ENCODE data around the gene MIB1.
A peak's percentile ranks its signal among the peaks of the same experiment; 100 is the strongest.

Gene MIB1

DNA sequence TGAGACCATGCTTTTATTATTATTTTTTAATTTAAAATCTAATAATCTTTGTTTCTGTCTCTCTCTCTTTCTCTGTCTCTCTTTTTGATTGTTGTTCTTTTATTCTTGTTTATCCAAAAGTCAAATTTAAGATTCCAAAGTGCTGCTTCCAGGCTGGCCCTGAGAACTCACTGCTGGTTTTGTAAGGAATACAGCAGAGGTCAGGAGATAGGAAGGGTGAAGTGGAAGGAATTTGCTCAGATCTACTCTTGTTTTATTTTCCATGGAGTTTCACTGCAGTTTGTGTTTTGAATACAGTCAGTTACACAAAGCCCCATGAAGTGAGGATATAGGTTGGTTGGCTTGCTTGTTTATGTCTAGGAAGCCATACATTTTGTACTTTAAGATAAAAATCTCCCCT, 168.1 kb downstream of the MIB1 start:
- TF ChIP-seq ZNF384 (IDR thresholded peaks at IDR 0.05) (no peak), LEF1 (IDR thresholded peaks at IDR 0.05; ENCODE audit: borderline replicate concordance) (no peak), TARDBP (IDR thresholded peaks at IDR 0.05) (no peak), SUZ12 (IDR thresholded peaks at IDR 0.05) (no peak)
- POLR2A ChIA-PET, result no interaction called here
- CTCF ChIA-PET, result no interaction called here
- DNase-seq (ENCODE audit: extremely low spot score), result no peak

DNA sequence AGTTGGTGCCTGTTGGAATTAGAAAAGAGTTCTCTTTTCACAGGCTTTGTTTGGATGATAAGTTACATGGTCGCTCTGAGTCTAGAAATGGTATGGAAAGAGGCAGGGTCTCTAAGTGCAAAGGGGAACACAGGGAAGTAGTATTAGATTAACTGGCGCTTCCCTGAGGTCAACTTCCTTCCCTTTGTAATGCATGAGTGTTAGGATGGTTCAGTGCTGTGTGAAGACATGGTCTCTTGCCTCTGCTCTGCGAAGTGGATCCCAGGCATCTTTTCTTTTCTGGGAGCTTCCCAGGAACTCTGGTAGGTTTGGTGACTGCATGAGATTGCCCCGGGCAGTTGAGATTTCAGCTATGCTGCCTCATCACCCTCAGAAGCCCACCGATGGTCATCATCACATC, 170.3 kb downstream of the MIB1 start:
- TF ChIP-seq FOXA1 (IDR thresholded peaks at IDR 0.05), result no peak
- no peak for TF ChIP-seq PKNOX1 (IDR thresholded peaks at IDR 0.05)
- TF ChIP-seq SUZ12 (IDR thresholded peaks at IDR 0.05), result no peak
- no peak for TF ChIP-seq FOXK2 (IDR thresholded peaks at IDR 0.05)
- TF ChIP-seq NFRKB (IDR thresholded peaks at IDR 0.05), result no peak
- no peak for TF ChIP-seq LEF1 (IDR thresholded peaks at IDR 0.05; ENCODE audit: borderline replicate concordance)
- TF ChIP-seq SP1 (IDR thresholded peaks at IDR 0.05), result no peak
- TF ChIP-seq ARNT (IDR thresholded peaks at IDR 0.05), result no peak
- no peak for TF ChIP-seq L3MBTL2 (conservative IDR thresholded peaks at IDR 0.05)
- no peak for TF ChIP-seq HDGF (IDR thresholded peaks at IDR 0.05; ENCODE audit: borderline replicate concordance)
- no peak for TF ChIP-seq CTBP1 (IDR thresholded peaks at IDR 0.05; ENCODE audit: borderline replicate concordance)
- TF ChIP-seq BHLHE40 (IDR thresholded peaks at IDR 0.05; ENCODE audit: borderline replicate concordance), result no peak
- no peak for TF ChIP-seq ELF4 (IDR thresholded peaks at IDR 0.05)
- no peak for TF ChIP-seq FOXM1 (IDR thresholded peaks at IDR 0.05; ENCODE audit: borderline replicate concordance)
- no peak for TF ChIP-seq TARDBP (IDR thresholded peaks at IDR 0.05)
- ChIA-PET CTCF (no interaction called here), POLR2A (no interaction called here)
- DNase-seq (ENCODE audit: extremely low spot score), result no peak

DNA sequence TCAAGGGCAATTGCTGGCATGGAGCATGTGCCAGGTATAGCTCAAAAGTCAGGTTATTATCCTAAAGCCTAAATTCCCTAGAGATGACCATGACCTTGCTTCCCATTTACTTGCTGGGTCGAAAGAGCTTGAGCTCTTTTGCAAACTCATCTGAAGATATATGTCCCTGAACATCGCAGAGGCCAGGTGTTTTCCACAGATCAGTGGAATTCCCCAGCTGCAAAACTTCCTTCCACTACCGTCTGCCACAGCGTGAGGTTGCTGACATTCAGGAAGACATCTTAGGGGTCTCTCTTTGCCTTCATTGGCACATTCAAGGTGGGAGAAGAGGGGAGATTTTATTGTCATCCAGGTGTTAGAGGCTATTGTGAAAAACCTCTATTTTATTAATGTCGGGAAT, 171.0 kb downstream of the MIB1 start:
- ChIA-PET CTCF (no interaction called here), POLR2A (no interaction called here)
- DNase-seq (ENCODE audit: extremely low spot score), result no peak
- no peak for TF ChIP-seq SP1 (IDR thresholded peaks at IDR 0.05)
- no peak for TF ChIP-seq BHLHE40 (IDR thresholded peaks at IDR 0.05; ENCODE audit: borderline replicate concordance)
- TF ChIP-seq LEF1 (IDR thresholded peaks at IDR 0.05; ENCODE audit: borderline replicate concordance), result no peak
- TF ChIP-seq SUZ12 (IDR thresholded peaks at IDR 0.05), result no peak
- no peak for TF ChIP-seq ARNT (IDR thresholded peaks at IDR 0.05)
- no peak for TF ChIP-seq NFRKB (IDR thresholded peaks at IDR 0.05)
- no peak for TF ChIP-seq HDGF (IDR thresholded peaks at IDR 0.05; ENCODE audit: borderline replicate concordance)
- TF ChIP-seq PKNOX1 (IDR thresholded peaks at IDR 0.05), result no peak
- TF ChIP-seq TARDBP (IDR thresholded peaks at IDR 0.05), result no peak
- TF ChIP-seq ZNF384 (IDR thresholded peaks at IDR 0.05), result no peak
- no peak for TF ChIP-seq FOXK2 (IDR thresholded peaks at IDR 0.05)
- TF ChIP-seq FOXA1 (IDR thresholded peaks at IDR 0.05), result no peak
- no peak for TF ChIP-seq L3MBTL2 (conservative IDR thresholded peaks at IDR 0.05)

DNA sequence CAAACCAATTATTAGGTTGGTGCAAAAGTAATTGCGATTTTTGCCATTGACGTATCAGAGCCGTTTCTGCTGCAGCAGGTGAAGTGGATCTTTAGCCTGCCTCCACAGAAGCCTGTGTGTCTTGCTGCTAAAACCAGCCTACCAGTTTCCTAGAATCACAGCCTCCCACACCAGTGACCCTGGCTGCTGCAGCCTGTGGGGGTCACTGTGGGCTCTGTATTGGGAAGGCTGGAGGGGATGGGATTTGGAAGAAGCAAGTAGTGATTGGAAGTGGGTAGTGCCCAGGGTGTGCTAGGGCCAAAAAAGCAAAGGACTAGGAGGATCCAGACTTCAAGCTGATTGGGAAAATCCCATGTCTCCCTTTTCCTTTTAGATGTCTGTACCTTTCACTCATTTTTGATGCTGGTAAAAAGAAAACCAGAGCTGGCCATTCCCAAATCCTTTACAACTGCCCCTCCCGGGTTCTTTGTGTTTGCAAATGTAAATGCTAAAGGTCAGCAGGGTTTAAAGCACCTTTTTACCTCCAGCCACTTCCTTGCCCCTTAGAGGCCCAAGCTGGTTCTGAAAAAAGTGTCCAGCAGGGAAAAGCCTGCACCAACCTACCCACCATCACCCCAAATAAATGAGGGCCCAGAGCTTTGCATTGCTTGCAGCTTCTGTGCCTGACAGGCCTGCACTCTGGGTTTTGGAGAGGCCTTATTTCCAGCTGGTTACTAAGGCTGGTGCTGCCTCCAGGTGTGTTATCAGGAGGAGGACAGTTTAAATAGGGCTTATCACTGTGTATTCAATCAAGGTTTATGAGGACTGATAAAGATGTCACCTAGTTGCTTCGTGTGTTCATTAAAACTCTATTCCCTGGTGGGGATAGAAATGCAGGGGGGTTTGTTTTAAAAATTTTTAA, 172.0 kb downstream of the MIB1 start:
- no peak for DNase-seq (ENCODE audit: extremely low spot score)
- ChIA-PET CTCF (interaction anchor here (0.7 to 1.0 kb wide), 2 partner anchors 9 to 11 kb away, joined by 3 to 4 read pairs; no protein-coding TSS in a partner anchor), POLR2A (no interaction called here)
- TF ChIP-seq L3MBTL2 (conservative IDR thresholded peaks at IDR 0.05) (no peak), FOXA1 (IDR thresholded peaks at IDR 0.05) (no peak), NFRKB (IDR thresholded peaks at IDR 0.05) (no peak), FOXK2 (IDR thresholded peaks at IDR 0.05) (no peak), FOXM1 (IDR thresholded peaks at IDR 0.05; ENCODE audit: borderline replicate concordance) (no peak), ZNF384 (IDR thresholded peaks at IDR 0.05) (no peak), ELF4 (IDR thresholded peaks at IDR 0.05) (no peak), SP1 (IDR thresholded peaks at IDR 0.05) (no peak)

- ChIA-PET POLR2A (no interaction called here), CTCF (no interaction called here)
- TF ChIP-seq PKNOX1 (IDR thresholded peaks at IDR 0.05), result no peak
- peak; percentile 78 for TF ChIP-seq ZNF384 (IDR thresholded peaks at IDR 0.05)
- TF ChIP-seq SUZ12 (IDR thresholded peaks at IDR 0.05), result no peak
- DNase-seq (ENCODE audit: extremely low spot score), result peak; percentile 67
These were observed 174.2 kb downstream of the MIB1 start for GRCh38 chr18:21914739-21915319.

GRCh38 chr18:21915546-21915945, 175.0 kb downstream of the MIB1 start:
- no peak for DNase-seq (ENCODE audit: extremely low spot score)
- POLR2A ChIA-PET, result no interaction called here
- CTCF ChIA-PET, result no interaction called here
- TF ChIP-seq CTBP1 (IDR thresholded peaks at IDR 0.05; ENCODE audit: borderline replicate concordance) (no peak), NFRKB (IDR thresholded peaks at IDR 0.05) (no peak), L3MBTL2 (conservative IDR thresholded peaks at IDR 0.05) (no peak), ELF4 (IDR thresholded peaks at IDR 0.05) (no peak), SUZ12 (IDR thresholded peaks at IDR 0.05) (no peak), ZNF384 (IDR thresholded peaks at IDR 0.05) (no peak), SP1 (IDR thresholded peaks at IDR 0.05) (no peak), TARDBP (IDR thresholded peaks at IDR 0.05) (no peak), PKNOX1 (IDR thresholded peaks at IDR 0.05) (no peak), FOXK2 (IDR thresholded peaks at IDR 0.05) (no peak), FOXA1 (IDR thresholded peaks at IDR 0.05) (no peak), ARNT (IDR thresholded peaks at IDR 0.05) (no peak), FOXM1 (IDR thresholded peaks at IDR 0.05; ENCODE audit: borderline replicate concordance) (no peak), HDGF (IDR thresholded peaks at IDR 0.05; ENCODE audit: borderline replicate concordance) (no peak), BHLHE40 (IDR thresholded peaks at IDR 0.05; ENCODE audit: borderline replicate concordance) (no peak), LEF1 (IDR thresholded peaks at IDR 0.05; ENCODE audit: borderline replicate concordance) (no peak)
